Suprapubic skin (tissue), 4 donors: ENCODE measurements around the gene CYP2W1.

Source experiments
- CTCF ChIP-seq, 2 donors: fragments of 200-600 bp in 1 of 2; fragments of 450-650 bp in 1 of 2; sonication (generic) in 1 of 2; IDR thresholded peaks; one replicate each; pipeline ENCODE4 v1.5.1; 2016 to 2019; ENCODE audit warnings: antibody characterized with exemption in 2 of 2, mild to moderate bottlenecking in 1 of 2, moderate library complexity in 1 of 2
- EP300 ChIP-seq: sonication (generic); formaldehyde crosslinking; IDR thresholded peaks from one replicate; pipeline ENCODE4 v1.6.1; 2017; ENCODE audit warnings: antibody characterized with exemption
- POLR2A ChIP-seq, 2 donors: fragments of 450-650 bp; IDR thresholded peaks; one replicate each; pipeline ENCODE4 v1.6.1; 2017; ENCODE audit warnings: antibody characterized with exemption in 2 of 2, mild to moderate bottlenecking in 2 of 2, moderate library complexity in 2 of 2
- POLR2AphosphoS5 ChIP-seq, 3 donors: sonication (generic); formaldehyde crosslinking; IDR thresholded peaks; one replicate each; pipeline ENCODE4 v1.6.1; 2017; ENCODE audit warnings: antibody characterized with exemption in 3 of 3

- TF ChIP-seq CTCF (IDR thresholded peaks at IDR 0.05), result no peak
- TF ChIP-seq POLR2AphosphoS5 (IDR thresholded peaks at IDR 0.05), result no peak
- no peak for TF ChIP-seq POLR2A (IDR thresholded peaks at IDR 0.05)
- no peak for TF ChIP-seq EP300
Observed at GRCh38 chr7:1017586-1018333, 34.8 kb downstream of the CYP2W1 start.
